Fibroblast of pulmonary artery (primary cell): ENCODE data around the gene VASH1.

Experiments
- DNase-seq: peaks from one replicate; pipeline ENCODE4 v3.0.0-alpha.2; 2010; ENCODE audit warnings: low read depth
- H3K4me3 ChIP-seq: replicated peaks from 2 replicates; pipeline ENCODE4 v1.5.1; 2011; ENCODE audit warnings: low read depth, mild to moderate bottlenecking, control low read depth, low read length, moderate library complexity
- TF ChIP-seq, protein P1 (sequence below): IDR thresholded peaks from 2 replicates; pipeline ENCODE4 v1.5.1; 2011; ENCODE audit warnings: mild to moderate bottlenecking, control low read depth, low read length, inconsistent platforms; ENCODE audit errors: missing control alignments

VASH1 gene

DNA sequence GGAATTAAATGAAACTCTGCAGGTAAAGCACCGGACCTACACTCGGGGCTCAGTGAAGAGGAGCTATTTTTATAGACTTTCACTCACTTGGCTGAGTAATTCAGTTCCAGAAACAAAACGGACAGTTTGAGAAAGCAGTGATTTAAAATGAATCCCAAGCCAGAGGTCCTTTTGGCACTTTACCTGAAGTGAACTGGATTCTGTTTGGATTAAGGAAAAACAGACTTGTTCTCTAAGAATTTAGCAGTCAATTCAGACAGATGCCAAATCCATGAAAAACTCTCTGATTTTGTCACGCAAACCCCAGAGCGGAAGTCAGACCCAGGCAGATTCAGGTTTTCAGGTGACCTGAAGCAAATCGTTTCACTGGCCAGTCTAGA is 4.9 kb upstream of the VASH1 start:
- H3K4me3 ChIP-seq: no peak overlapping the region
- TF ChIP-seq, protein P1, sequence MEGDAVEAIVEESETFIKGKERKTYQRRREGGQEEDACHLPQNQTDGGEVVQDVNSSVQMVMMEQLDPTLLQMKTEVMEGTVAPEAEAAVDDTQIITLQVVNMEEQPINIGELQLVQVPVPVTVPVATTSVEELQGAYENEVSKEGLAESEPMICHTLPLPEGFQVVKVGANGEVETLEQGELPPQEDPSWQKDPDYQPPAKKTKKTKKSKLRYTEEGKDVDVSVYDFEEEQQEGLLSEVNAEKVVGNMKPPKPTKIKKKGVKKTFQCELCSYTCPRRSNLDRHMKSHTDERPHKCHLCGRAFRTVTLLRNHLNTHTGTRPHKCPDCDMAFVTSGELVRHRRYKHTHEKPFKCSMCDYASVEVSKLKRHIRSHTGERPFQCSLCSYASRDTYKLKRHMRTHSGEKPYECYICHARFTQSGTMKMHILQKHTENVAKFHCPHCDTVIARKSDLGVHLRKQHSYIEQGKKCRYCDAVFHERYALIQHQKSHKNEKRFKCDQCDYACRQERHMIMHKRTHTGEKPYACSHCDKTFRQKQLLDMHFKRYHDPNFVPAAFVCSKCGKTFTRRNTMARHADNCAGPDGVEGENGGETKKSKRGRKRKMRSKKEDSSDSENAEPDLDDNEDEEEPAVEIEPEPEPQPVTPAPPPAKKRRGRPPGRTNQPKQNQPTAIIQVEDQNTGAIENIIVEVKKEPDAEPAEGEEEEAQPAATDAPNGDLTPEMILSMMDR: no peak
- DNase-seq: no peak

DNA sequence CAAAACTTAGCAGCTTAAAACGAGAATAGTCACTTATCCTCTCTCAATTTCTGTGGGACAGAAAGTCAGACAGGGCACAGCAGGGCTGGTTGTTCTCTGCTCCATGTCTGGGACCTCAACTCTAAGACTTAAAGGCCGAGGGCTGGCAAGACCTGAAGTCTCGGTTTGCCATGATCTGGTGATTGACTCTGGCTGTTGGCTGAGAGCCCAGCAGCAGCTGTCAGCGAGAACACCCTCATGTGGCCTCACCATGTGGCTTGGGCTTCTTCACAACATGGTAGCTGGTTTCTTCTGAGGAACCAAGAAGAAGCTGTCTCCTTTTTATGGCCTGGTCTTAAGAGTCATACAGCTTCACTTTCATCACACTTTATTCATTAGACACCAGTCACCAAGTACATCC is 1.7 kb upstream of the VASH1 start:
- no peak for DNase-seq
- TF ChIP-seq, protein P1: no peak

DNA sequence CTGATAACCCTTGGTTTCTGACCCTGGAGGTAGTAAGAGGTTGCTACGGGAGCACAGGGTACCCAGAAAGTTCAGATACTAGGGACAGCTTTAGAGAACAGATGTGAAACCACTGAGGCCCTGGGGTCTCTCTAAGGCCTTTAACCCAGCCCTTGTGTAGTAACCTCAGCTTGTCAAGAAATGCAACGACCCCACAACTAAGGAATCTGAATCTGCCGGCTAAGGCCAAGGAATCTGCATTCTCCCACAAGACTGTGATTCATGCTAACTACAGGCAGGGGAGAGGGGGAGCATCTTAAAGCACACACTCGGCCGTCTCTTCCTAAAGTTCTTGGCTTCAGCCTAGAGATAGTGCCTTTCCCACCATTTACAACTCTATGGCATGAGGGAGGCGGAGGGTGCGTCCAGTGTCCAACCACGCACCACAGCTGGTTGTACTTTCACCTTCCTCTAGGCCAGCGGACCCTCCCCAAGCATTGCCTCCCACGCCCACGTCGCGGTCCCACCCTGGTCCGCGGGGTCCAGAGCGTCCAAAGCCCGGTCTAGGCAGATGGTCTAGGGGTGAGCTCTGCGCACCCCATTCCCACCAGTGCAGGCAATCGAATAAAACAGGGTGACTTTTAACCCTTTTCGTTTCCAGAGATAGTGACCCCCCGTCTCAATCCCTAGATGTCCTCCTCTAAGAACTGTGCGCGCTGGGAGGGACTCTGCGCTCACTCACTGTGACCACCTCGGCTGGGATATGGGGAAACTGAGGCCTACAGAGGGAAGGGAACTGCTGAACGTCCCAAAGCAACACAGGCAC is 735 bp upstream of the VASH1 start:
- peak overlapping the region; percentile 73 for H3K4me3 ChIP-seq
- no peak for DNase-seq

More for the DNA sequence above, 1.7 kb upstream of the VASH1 start:
- H3K4me3 ChIP-seq: no peak overlapping the region

DNA sequence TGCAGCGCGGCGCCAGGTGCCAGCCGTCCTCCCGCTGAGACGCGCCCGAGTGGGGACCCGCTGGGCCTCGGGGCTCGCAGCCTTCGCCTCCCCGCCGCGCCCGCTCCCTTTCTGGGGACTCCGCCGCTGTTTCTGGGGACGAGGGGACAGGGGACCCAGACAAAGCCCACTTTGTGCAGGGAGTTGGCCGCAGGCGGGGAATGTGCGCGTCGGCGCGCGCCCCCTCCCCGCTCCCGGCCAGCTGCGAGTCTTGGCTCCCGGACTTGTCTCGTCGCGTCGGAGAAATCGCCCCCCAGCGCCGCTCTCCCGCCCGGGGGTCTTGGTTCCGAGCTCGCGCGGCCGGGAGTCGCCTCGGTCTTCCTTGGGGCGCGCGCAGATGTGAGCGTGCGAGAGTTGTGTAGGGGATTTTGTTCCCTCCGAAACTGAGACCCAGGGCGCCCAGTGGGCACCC is 717 bp downstream of the VASH1 start:
- TF ChIP-seq, protein P1: no peak
- peak overlapping the region; percentile 73 for H3K4me3 ChIP-seq
- no peak for DNase-seq

More for the DNA sequence above, 735 bp upstream of the VASH1 start:
- TF ChIP-seq, protein P1: no peak

DNA sequence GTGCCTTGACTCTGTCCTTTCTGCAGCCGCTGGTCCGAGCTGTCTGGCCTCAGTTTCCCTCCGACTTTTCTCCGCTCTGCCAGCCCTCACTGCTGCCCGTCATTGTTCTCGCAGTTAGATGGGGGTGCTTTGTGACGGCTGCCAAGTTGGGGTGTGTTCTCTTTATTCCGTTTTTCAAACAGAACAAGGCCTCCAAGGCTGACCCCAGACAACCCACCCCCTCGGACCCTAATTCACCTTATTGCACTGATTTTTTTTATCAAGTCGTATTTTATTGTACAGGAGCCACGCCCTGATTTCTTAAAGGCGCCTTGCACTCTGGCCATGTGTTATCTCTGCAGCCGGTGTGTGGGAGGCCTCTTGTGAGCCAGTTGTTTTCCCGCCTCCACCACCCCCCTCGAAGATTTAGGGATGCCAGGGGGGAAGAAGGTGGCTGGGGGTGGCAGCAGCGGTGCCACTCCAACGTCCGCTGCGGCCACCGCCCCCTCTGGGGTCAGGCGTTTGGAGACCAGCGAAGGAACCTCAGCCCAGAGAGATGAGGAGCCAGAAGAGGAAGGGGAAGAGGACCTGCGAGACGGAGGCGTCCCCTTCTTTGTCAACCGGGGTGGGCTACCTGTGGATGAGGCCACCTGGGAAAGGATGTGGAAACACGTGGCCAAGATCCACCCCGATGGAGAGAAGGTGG is 1.3 kb downstream of the VASH1 start:
- TF ChIP-seq, protein P1: no peak
- peak; percentile 19 for DNase-seq
- peak overlapping the region; percentile 73 for H3K4me3 ChIP-seq

DNA sequence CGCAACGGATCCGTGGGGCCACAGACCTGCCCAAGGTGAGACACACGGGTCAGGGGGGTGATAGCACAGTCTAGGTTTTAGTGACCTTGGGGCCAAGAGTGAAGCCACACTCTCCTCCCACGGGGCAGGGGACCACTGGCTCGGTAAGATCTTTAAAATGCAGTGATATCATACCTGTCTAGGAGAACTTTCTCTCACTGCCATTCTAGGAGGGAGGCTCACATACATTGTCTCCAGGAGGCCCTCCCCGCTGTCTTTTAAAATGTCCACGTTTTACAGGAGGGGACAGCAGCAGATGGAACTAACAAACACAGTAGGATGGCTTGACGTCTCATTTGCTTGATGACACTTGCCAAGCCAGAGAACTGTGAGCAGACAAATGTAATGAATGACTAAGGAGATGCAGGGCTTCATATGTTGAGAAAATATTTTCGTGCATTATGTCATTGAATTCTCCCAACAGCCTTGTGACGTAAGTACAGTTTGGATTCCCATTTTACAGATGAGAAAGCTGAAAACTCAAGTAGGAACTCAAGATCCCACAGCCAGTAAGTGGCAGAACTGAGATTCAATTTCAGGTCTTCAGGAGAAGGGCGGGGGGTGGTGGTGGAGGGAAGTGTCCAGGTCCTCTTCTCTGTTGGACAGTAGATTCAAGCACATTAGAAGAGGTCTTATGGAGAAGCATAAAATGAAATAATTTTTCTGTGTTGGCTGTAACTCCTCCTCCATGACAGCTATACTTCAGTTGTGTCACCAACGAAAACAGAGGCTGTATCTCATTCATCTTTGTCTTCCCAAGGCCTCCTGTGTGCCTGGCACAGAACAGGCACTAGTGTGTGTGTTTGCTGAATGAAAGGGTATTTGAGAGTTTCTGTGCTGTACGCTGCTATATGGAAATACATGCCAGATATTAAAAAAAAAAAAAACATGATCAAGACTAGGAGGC is 2.1 kb downstream of the VASH1 start:
- peak overlapping the region; percentile 73 for H3K4me3 ChIP-seq
- TF ChIP-seq, protein P1: no peak
- peak; percentile 49 for DNase-seq
